ENCODE data around the gene PITPNC1.
"Not testable (repeated sequence)": the region's sequence is repeated elsewhere in the genome, so short reads cannot be mapped to it uniquely, and the experiment has no call there.

Gene PITPNC1

DNA sequence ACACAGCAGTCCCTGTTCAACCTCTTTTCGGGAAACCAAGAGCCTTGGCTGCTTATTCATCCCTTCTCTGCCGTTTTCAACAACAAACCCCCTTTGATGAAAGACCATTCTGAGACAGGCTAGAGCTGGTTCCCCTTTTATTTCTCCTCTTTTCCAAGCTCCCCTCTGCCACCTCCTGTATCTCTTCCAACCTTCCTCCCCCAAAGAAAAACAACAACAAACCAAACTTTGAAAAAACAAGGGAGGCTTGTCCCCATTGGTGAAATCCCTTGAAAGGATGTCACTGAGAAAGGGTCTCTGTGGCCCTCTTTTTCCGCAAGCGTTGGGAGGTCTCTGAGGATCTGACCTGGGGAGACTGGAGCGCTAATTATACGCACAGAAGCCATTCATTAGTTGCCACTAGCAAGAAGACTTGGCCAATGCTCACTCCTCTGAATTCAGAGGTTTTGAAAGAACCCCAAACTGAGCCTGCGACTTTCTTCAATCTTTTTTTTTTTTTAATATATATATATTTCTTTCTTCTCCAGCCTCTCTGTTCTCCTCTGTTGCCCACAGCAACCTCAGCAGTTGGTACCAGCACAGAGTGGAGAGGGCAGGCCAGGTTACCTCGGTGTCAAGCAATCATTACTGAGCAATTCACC, 101.4 kb downstream of the PITPNC1 start:
- no peak for DNase-seq (ENCODE audit: low read depth)
- no peak overlapping the region for H3K4me3 ChIP-seq (replicated peaks; ENCODE audit: low read depth, low read length)
- TF ChIP-seq CTCF (IDR thresholded peaks at IDR 0.05; ENCODE audit: low read length, missing control alignments): no peak

- DNase-seq (ENCODE audit: low read depth): no peak
- no peak for TF ChIP-seq CTCF (IDR thresholded peaks at IDR 0.05; ENCODE audit: low read length, missing control alignments)
- H3K4me3 ChIP-seq (replicated peaks; ENCODE audit: low read depth, low read length): no peak overlapping the region
Observed at GRCh38 chr17:67479148-67479547, 102.1 kb downstream of the PITPNC1 start.

DNA sequence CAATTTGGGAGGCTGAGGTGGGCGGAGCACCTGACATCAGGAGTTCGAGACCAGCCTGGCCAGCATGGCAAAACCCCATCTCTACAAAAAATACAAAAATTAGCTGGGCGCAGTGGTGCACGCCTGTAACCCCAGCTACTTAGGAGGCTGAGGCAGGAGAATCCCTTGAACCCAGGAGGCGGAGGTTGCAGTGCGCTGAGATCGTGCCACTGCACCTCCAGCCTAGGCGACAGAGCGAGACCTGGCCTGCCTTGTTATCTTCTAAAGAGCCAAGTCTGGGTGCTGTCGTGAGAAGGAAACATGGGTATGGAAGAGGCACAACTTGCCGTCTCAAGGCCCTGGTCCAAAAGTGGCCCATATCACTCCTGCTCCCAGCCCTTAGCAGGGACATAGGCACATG, 103.9 kb downstream of the PITPNC1 start:
- not testable (repeated sequence) for DNase-seq (ENCODE audit: low read depth); H3K4me3 ChIP-seq (replicated peaks; ENCODE audit: low read depth, low read length)

- TF ChIP-seq CTCF (IDR thresholded peaks at IDR 0.05; ENCODE audit: low read length, missing control alignments): no peak
- H3K4me3 ChIP-seq (replicated peaks; ENCODE audit: low read depth, low read length): no peak overlapping the region
- DNase-seq (ENCODE audit: low read depth): peak; percentile 83
Observed at GRCh38 chr17:67481808-67482207, 104.7 kb downstream of the PITPNC1 start.

DNA sequence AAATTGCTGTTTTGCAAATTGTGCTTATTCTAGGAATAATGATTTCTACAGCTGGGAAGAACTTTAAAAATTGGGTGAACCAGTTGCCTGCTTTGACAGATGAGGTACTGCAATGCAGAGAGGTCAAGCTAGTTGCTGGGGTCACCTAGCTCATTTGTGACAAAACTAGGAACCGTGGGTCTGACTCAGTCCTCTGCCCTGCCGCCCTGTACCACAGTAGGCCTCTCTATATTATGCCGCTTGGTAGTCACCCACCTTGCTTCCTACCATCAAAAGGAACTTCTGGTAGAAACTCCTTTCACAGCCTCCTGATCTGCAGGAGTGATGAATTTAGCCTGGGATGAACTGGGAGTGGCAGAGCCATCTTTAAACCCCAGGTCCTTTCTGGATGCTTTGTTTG, 105.7 kb downstream of the PITPNC1 start:
- H3K4me3 ChIP-seq (replicated peaks; ENCODE audit: low read depth, low read length): no peak overlapping the region
- no peak for TF ChIP-seq CTCF (IDR thresholded peaks at IDR 0.05; ENCODE audit: low read length, missing control alignments)
- no peak for DNase-seq (ENCODE audit: low read depth)

GRCh38 chr17:67484261-67484660, 107.2 kb downstream of the PITPNC1 start:
- TF ChIP-seq CTCF (IDR thresholded peaks at IDR 0.05; ENCODE audit: low read length, missing control alignments): no peak
- no peak for DNase-seq (ENCODE audit: low read depth)
- H3K4me3 ChIP-seq (replicated peaks; ENCODE audit: low read depth, low read length): no peak overlapping the region

- H3K4me3 ChIP-seq (replicated peaks; ENCODE audit: low read depth, low read length): no peak overlapping the region
- no peak for DNase-seq (ENCODE audit: low read depth)
- TF ChIP-seq CTCF (IDR thresholded peaks at IDR 0.05; ENCODE audit: low read length, missing control alignments): no peak
Observed at GRCh38 chr17:67485666-67486065, 108.6 kb downstream of the PITPNC1 start.
